Trophoblast cell (in vitro differentiated cells and primary cell): ENCODE data around the gene TOMM34.

Experiments
- DNase-seq, 2 donors: peaks; one replicate each; pipeline ENCODE4 v3.0.0-alpha.2; 2016
- H2AFZ ChIP-seq: 2 replicates; pipeline ENCODE4 v1.6.1; 2013; ENCODE audit warnings: low read length, moderate library complexity, mild to moderate bottlenecking; ENCODE audit not compliant: insufficient read depth, poor library complexity
- H2AK5ac ChIP-seq: 2 replicates; pipeline ENCODE4 v1.6.1; 2013; ENCODE audit warnings: mild to moderate bottlenecking, low read length
- H2BK120ac ChIP-seq: 2 replicates; pipeline ENCODE4 v1.6.1; 2013; ENCODE audit warnings: low read length, mild to moderate bottlenecking, moderate library complexity; ENCODE audit not compliant: insufficient read depth, poor library complexity
- H2BK12ac ChIP-seq: 2 replicates; pipeline ENCODE4 v1.6.1; 2013; ENCODE audit warnings: mild to moderate bottlenecking, low read length, moderate library complexity
- H2BK5ac ChIP-seq: 2 replicates; pipeline ENCODE4 v1.6.1; 2013; ENCODE audit warnings: low read length, low read depth, moderate library complexity, mild to moderate bottlenecking; ENCODE audit not compliant: poor library complexity
- H3K14ac ChIP-seq: 2 replicates; pipeline ENCODE4 v1.6.1; 2013; ENCODE audit warnings: mild to moderate bottlenecking, low read length
- H3K18ac ChIP-seq: 2 replicates; pipeline ENCODE4 v1.6.1; 2013; ENCODE audit warnings: mild to moderate bottlenecking, low read length
- H3K23ac ChIP-seq: 2 replicates; pipeline ENCODE4 v1.6.1; 2013; ENCODE audit warnings: low read length
- H3K27ac ChIP-seq: 2 replicates; pipeline ENCODE4 v1.5.1; 2013; ENCODE audit warnings: low read depth, mild to moderate bottlenecking, inconsistent platforms, low read length, moderate library complexity
- H3K27me3 ChIP-seq: 2 replicates; pipeline ENCODE4 v1.6.1; 2013; ENCODE audit warnings: inconsistent platforms, mild to moderate bottlenecking, low read length, moderate library complexity; ENCODE audit not compliant: insufficient read depth
- H3K36me3 ChIP-seq, 2 experiments: 1 replicate in 1 of 2; 2 replicates in 1 of 2; pipeline ENCODE4 v1.6.1; 2013; ENCODE audit warnings: low read length in 2 of 2, mild to moderate bottlenecking in 2 of 2, moderate library complexity in 1 of 2; ENCODE audit not compliant: insufficient read depth in 2 of 2, control insufficient read depth in 1 of 2
- H3K4ac ChIP-seq: 2 replicates; pipeline ENCODE4 v1.6.1; 2013; ENCODE audit warnings: low read depth, mild to moderate bottlenecking, low read length, moderate library complexity
- H3K4me1 ChIP-seq, 2 experiments: 1 replicate in 1 of 2; 2 replicates in 1 of 2; pipeline ENCODE4 v1.6.1; 2013; ENCODE audit warnings: low read length in 2 of 2, mild to moderate bottlenecking in 2 of 2, moderate library complexity in 1 of 2; ENCODE audit not compliant: insufficient read depth in 2 of 2, control insufficient read depth in 1 of 2
- H3K4me2 ChIP-seq: 2 replicates; pipeline ENCODE4 v1.6.1; 2013; ENCODE audit warnings: inconsistent platforms, mild to moderate bottlenecking, low read length, moderate library complexity
- H3K4me3 ChIP-seq: 2 replicates; pipeline ENCODE4 v1.5.1; 2013; ENCODE audit warnings: mild to moderate bottlenecking, low read depth, low read length, inconsistent platforms
- H3K79me1 ChIP-seq: one replicate; pipeline ENCODE4 v1.6.1; 2013; ENCODE audit warnings: low read length
- H3K79me2 ChIP-seq: 2 replicates; pipeline ENCODE4 v1.6.1; 2013; ENCODE audit warnings: low read length, mild to moderate bottlenecking; ENCODE audit not compliant: control insufficient read depth, insufficient read depth, poor library complexity
- H3K9ac ChIP-seq: 2 replicates; pipeline ENCODE4 v1.6.1; 2013; ENCODE audit warnings: mild to moderate bottlenecking, low read length
- H3K9me3 ChIP-seq: 2 replicates; pipeline ENCODE4 v1.6.1; 2013; ENCODE audit warnings: low read depth, mild to moderate bottlenecking, control low read depth, inconsistent platforms, low read length; ENCODE audit not compliant: insufficient read depth
- H4K12ac ChIP-seq: 2 replicates; pipeline ENCODE4 v1.6.1; 2013; ENCODE audit warnings: low read depth, mild to moderate bottlenecking, low read length, moderate library complexity
- H4K8ac ChIP-seq: 2 replicates; pipeline ENCODE4 v1.6.1; 2013; ENCODE audit warnings: low read depth, mild to moderate bottlenecking, low read length, moderate library complexity
- H4K91ac ChIP-seq: one replicate; pipeline ENCODE4 v1.6.1; 2013; ENCODE audit warnings: low read depth, mild to moderate bottlenecking, low read length, moderate library complexity
- WGBS: extraction: QIAGEN DNeasy Blood & Tissue Kit; methylation state at CpG from one replicate; pipeline ENCODE4 v1.1.7; 2013; ENCODE audit warnings: missing lambda C conversion rate; ENCODE audit not compliant: insufficient read length, insufficient coverage; ENCODE audit errors: extremely low coverage; 5-methylcytosine and 5-hydroxymethylcytosine counted together

The TOMM34 gene

GRCh38 chr20:44966030-44966961 lies 6.1 kb upstream of the TOMM34 start, which contains the start of gene STK4:
Gene STK4, plus strand, starts transcription at chr20:44966512. Its CDS starts 57 bp downstream, at chr20:44966569.
- peaks cover 8 to 10% of the 10 kb centered on the region in 2 experiments for H3K4me1 ChIP-seq
- peak within 1 kb of the TSS; percentile 86 for H3K14ac ChIP-seq
- peak within 1 kb of the TSS; percentile 91 for H2BK120ac ChIP-seq
- H2AK5ac ChIP-seq, result peak within 1 kb of the TSS; percentile 50
- no peaks in the 10 kb centered on the region for H3K27me3 ChIP-seq
- H4K91ac ChIP-seq, result peak within 1 kb of the TSS; percentile 83
- no peaks in the 10 kb centered on the region for H3K36me3 ChIP-seq
- H3K27ac ChIP-seq, result peak within 1 kb of the TSS; percentile 59
- peaks cover 8% of the 10 kb centered on the region for H3K79me1 ChIP-seq
- peak within 1 kb of the TSS; percentile 94 for H4K12ac ChIP-seq
- peak within 1 kb of the TSS; percentile 71 for H3K4me2 ChIP-seq
- no CpG with 5 or more reads among the region's 68 CpGs for WGBS
- peaks cover 13% of the 10 kb centered on the region for H3K79me2 ChIP-seq
- H3K23ac ChIP-seq, result no peak within 1 kb of the TSS
- peak within 1 kb of the TSS; percentile 91 for H4K8ac ChIP-seq
- H2BK12ac ChIP-seq, result no peak within 1 kb of the TSS
- H2AFZ ChIP-seq, result peak within 1 kb of the TSS; percentile 89
- peaks cover 2% of the 10 kb centered on the region for H3K9me3 ChIP-seq
- peak within 1 kb of the TSS; percentile 74 for H3K4ac ChIP-seq
- H3K9ac ChIP-seq, result peak within 1 kb of the TSS; percentile 80
- peak within 1 kb of the TSS; percentile 88 for H3K4me3 ChIP-seq
- peak within 1 kb of the TSS; percentile 85 for H2BK5ac ChIP-seq
- peak; percentile 94 to 97 for DNase-seq
- peak within 1 kb of the TSS; percentile 80 for H3K18ac ChIP-seq

DNA sequence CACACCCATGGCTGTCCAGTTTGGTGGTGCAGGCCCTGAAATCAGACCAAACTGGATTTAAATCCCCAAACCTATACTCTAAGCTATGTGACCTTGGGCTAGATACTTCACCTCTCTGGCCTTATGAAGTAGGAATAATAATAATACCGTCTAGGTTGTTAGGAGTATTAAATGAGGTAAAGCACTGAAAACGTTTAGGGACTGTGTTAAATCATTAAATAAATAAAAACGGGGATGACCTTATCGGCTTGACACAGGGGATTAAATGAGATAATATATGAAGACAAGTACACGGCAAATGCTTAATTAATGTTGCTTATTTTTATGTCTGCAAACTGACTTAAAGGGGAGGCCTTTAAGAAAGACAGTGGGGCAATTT lies 5.4 kb upstream of the TOMM34 start:
- Histone ChIP-seq H3K9ac (no peak overlapping the region), H4K12ac (peak overlapping the region; percentile 94), H4K8ac (peak overlapping the region; percentile 91), H3K4me1 (peaks cover 8 to 10% of the 10 kb centered on the region in 2 experiments), H3K4me2 (peak overlapping the region; percentile 71), H3K27me3 (no peaks in the 10 kb centered on the region), H2AK5ac (no peak overlapping the region), H3K18ac (no peak overlapping the region), H2AFZ (peak overlapping the region; percentile 89), H3K14ac (peak overlapping the region; percentile 83), H3K9me3 (peaks cover 2% of the 10 kb centered on the region), H4K91ac (peak overlapping the region; percentile 77), H2BK120ac (peak overlapping the region; percentile 91), H3K79me2 (peaks cover 13% of the 10 kb centered on the region), H2BK12ac (no peak overlapping the region), H3K23ac (no peak overlapping the region), H3K4me3 (peak overlapping the region; percentile 88), H3K36me3 (no peaks in the 10 kb centered on the region), H3K79me1 (peaks cover 8% of the 10 kb centered on the region), H3K4ac (peak overlapping the region; percentile 35), H3K27ac (peak overlapping the region; percentile 59), H2BK5ac (no peak overlapping the region)
- WGBS, result no CpG with 5 or more reads among the region's 5 CpGs
- DNase-seq, result no peak

- H3K79me1 ChIP-seq, result peaks cover 12% of the 10 kb centered on the region
- WGBS, result no CpG with 5 or more reads among the region's 4 CpGs
- no peak overlapping the region for H4K12ac ChIP-seq
- H2AK5ac ChIP-seq, result no peak overlapping the region
- H2BK12ac ChIP-seq, result no peak overlapping the region
- H3K14ac ChIP-seq, result no peak overlapping the region
- no peak overlapping the region for H3K18ac ChIP-seq
- no peak overlapping the region for H2AFZ ChIP-seq
- H3K9ac ChIP-seq, result no peak overlapping the region
- no peak overlapping the region for H3K4me3 ChIP-seq
- no peak overlapping the region for H3K23ac ChIP-seq
- H2BK120ac ChIP-seq, result no peak overlapping the region
- H3K4me1 ChIP-seq, result peaks cover 8 to 15% of the 10 kb centered on the region in 2 experiments
- no peak overlapping the region for H3K4me2 ChIP-seq
- H2BK5ac ChIP-seq, result no peak overlapping the region
- no peak for DNase-seq
- peaks cover 16% of the 10 kb centered on the region for H3K79me2 ChIP-seq
- no peak overlapping the region for H3K27ac ChIP-seq
- no peak overlapping the region for H4K91ac ChIP-seq
- no peak overlapping the region for H4K8ac ChIP-seq
- H3K4ac ChIP-seq, result no peak overlapping the region
- H3K9me3 ChIP-seq, result peaks cover 2% of the 10 kb centered on the region
- H3K36me3 ChIP-seq, result no peaks in the 10 kb centered on the region
- H3K27me3 ChIP-seq, result no peaks in the 10 kb centered on the region
Observed at GRCh38 chr20:44963325-44964215, 3.4 kb upstream of the TOMM34 start.

DNA sequence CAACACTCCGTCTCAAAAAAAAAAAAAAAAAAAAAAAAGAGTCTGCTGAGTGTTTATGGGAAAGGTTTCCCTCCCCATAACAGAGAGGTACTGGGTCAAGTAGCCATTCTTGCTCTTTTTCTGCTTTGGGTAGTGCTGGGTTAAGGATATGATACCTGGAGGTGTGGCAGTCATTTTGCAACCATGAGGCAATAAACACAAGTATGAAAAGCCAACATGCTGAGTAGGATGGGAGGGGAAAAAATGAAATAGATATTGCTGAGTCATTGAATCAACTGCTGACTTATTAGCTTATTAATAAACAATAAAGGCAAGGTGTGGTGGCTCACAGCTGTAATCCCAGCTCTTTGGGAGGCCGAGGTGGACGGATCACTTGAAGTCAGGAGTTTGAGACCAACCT lies 2.3 kb upstream of the TOMM34 start:
- H3K79me1 ChIP-seq, result peaks cover 12% of the 10 kb centered on the region
- no peak overlapping the region for H3K27ac ChIP-seq
- H2AK5ac ChIP-seq, result no peak overlapping the region
- H2BK12ac ChIP-seq, result no peak overlapping the region
- no peak overlapping the region for H2AFZ ChIP-seq
- no peak overlapping the region for H3K4ac ChIP-seq
- H3K79me2 ChIP-seq, result peaks cover 16% of the 10 kb centered on the region
- no peak overlapping the region for H4K12ac ChIP-seq
- H4K91ac ChIP-seq, result no peak overlapping the region
- H2BK120ac ChIP-seq, result no peak overlapping the region
- H3K27me3 ChIP-seq, result no peaks in the 10 kb centered on the region
- no peak overlapping the region for H3K4me2 ChIP-seq
- DNase-seq, result no peak
- H3K9me3 ChIP-seq, result peaks cover 2% of the 10 kb centered on the region
- H2BK5ac ChIP-seq, result no peak overlapping the region
- H3K23ac ChIP-seq, result no peak overlapping the region
- H4K8ac ChIP-seq, result no peak overlapping the region
- H3K9ac ChIP-seq, result no peak overlapping the region
- no peak overlapping the region for H3K18ac ChIP-seq
- H3K4me3 ChIP-seq, result no peak overlapping the region
- peaks cover 7 to 16% of the 10 kb centered on the region in 2 experiments for H3K4me1 ChIP-seq
- peaks cover 2% of the 10 kb centered on the region in 2 experiments for H3K36me3 ChIP-seq
- WGBS, result no CpG with 5 or more reads among the region's 3 CpGs
- H3K14ac ChIP-seq, result no peak overlapping the region
